GM19351 (cell line): Measurements from ENCODE around the gene SLC6A11.

Experiments used
- ATAC-seq: cut with Tn5 transposase; IDR thresholded peaks from one replicate; pipeline ENCODE4 v1.9.1; 2021; ENCODE audit warnings: mild to moderate bottlenecking, moderate library complexity; ENCODE audit not compliant: unreplicated experiment

SLC6A11 gene

GRCh38 chr3:10928407-10928960, 112.5 kb downstream of the SLC6A11 start:
- ATAC-seq: no peak

- no peak for ATAC-seq
Measured at GRCh38 chr3:10928961-10929471, 113.0 kb downstream of the SLC6A11 start.

- no peak for ATAC-seq
Measured at GRCh38 chr3:10929978-10930665, 114.1 kb downstream of the SLC6A11 start.

GRCh38 chr3:10930666-10931040, 114.6 kb downstream of the SLC6A11 start:
- no peak for ATAC-seq

GRCh38 chr3:10932596-10932995, 116.6 kb downstream of the SLC6A11 start:
- no peak for ATAC-seq

GRCh38 chr3:10933021-10933420, 117.0 kb downstream of the SLC6A11 start:
- ATAC-seq: no peak

- ATAC-seq: no peak
Measured at GRCh38 chr3:10933470-10933804, 117.4 kb downstream of the SLC6A11 start.

- no peak for ATAC-seq
Measured at GRCh38 chr3:10933805-10934481, 117.9 kb downstream of the SLC6A11 start.

- no peak for ATAC-seq
Measured at GRCh38 chr3:10935028-10935427, 119.0 kb downstream of the SLC6A11 start.

- ATAC-seq: no peak
Measured at GRCh38 chr3:10935846-10936631, 120.0 kb downstream of the SLC6A11 start.

GRCh38 chr3:10936686-10937085, 120.7 kb downstream of the SLC6A11 start:
- ATAC-seq: no peak

GRCh38 chr3:10937141-10937825, 121.3 kb downstream of the SLC6A11 start:
- no peak for ATAC-seq

- no peak for ATAC-seq
Measured at GRCh38 chr3:10939556-10939955, 123.5 kb downstream of the SLC6A11 start.

- no peak for ATAC-seq
Measured at GRCh38 chr3:10940106-10940505, 124.1 kb downstream of the SLC6A11 start.

GRCh38 chr3:10941972-10942371, 125.9 kb downstream of the SLC6A11 start:
- ATAC-seq: no peak

- ATAC-seq: no peak
Measured at GRCh38 chr3:10942690-10943205, 126.7 kb downstream of the SLC6A11 start.

GRCh38 chr3:10944866-10945265, 128.8 kb downstream of the SLC6A11 start:
- ATAC-seq: no peak

GRCh38 chr3:10945683-10946287, 129.8 kb downstream of the SLC6A11 start:
- ATAC-seq: no peak

GRCh38 chr3:10946526-10946925, 130.5 kb downstream of the SLC6A11 start:
- ATAC-seq: no peak

GRCh38 chr3:10948326-10948725, 132.3 kb downstream of the SLC6A11 start:
- ATAC-seq: no peak
